GM12873 (cell line): ENCODE measurements around the gene NPAS1.

Experiments
- CTCF ChIP-seq: IDR thresholded peaks from 2 replicates; pipeline ENCODE4 v1.5.1; 2012; ENCODE audit warnings: low read depth, mild to moderate bottlenecking, moderate library complexity, low read length, control low read depth; ENCODE audit not compliant: insufficient read depth; ENCODE audit errors: missing control alignments

The NPAS1 gene

GRCh38 chr19:47045867-47046470, 26.3 kb downstream of the NPAS1 start:
- TF ChIP-seq CTCF, result no peak

GRCh38 chr19:47047272-47047762, 27.7 kb downstream of the NPAS1 start:
- TF ChIP-seq CTCF, result no peak

DNA sequence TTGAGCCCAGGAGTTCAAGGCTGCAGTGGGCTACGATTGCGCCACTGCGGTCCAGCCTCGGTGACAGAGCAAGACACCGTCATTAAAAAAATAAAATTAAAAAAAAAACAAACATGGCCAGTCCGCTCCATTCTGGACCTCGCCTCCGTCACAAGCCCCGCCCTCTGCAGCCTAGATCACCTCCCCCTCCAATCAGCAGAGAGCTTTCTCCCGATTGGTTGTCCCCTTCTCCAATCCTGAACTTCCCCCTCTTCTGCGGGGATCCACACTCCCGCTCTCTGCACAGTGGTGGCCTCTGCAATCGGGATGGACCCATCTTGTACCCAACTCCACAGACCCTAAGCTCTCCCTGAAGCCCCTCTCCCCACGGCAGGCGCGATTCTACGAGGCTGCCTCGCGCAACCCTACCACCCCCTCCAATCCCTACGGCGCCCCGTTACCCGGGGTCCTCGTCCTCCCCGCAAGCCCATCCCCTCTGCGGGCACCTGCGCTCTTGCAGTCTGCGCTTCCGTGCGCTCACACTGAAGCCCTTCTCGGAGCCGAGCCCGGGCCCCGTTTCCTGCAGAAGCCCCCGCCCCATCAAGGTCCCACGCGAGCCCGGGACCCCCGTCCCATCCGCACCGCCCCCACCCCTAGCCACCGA, 28.2 kb downstream of the NPAS1 start:
- TF ChIP-seq CTCF, result no peak

GRCh38 chr19:47049307-47049700, 29.7 kb downstream of the NPAS1 start:
- no peak for TF ChIP-seq CTCF

DNA sequence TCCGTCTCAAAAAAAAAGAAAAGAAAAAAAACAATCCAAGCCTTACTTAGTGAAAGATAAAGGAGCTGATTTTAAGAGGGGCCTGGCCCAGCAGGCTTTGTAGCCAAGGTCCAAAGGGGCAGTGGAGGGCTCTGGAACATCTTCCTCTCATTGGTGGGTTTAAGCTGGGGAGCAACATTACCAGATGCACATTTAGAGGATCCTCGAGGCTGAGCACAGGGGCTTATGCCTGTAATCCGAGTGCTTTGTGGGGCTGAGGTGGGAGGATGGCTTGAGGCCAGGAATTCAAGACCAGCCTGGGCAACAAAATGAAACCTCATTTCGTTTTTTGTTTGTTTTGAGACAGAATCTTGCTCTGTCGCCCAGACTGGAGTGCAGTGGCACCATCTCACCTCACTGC, 36.8 kb downstream of the NPAS1 start:
- no peak for TF ChIP-seq CTCF

GRCh38 chr19:47057328-47057727, 37.7 kb downstream of the NPAS1 start:
- no peak for TF ChIP-seq CTCF

DNA sequence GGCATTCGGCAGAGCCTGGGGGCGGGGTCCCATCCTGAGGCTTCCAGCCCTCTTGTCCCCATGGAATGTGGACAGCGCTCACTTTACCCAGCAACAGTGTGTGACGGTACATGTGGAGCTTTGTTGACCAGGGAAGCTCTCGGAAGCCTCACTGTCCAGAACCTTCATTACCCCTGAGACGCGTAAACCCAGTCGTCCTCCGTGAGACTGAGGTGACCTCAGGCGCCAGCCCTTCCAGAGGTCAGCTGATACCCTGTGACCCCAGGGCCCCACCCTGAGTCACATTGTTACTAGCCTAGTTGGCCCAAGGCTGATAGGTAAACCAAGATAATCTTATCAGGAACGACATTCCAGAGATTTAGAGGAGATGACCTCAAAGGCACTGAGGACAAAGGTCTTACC, 39.0 kb downstream of the NPAS1 start:
- no peak for TF ChIP-seq CTCF
